GM12878 (cell line): ENCODE data around the gene CD7. TPM values are rescaled to one million over a fixed set of nuclear protein-coding genes. Genes with fewer than 3 reads are reported as not detected.

Experiments
- BCL11A ChIP-seq: IDR thresholded peaks from 2 replicates; pipeline ENCODE4 v1.6.1; 2011; ENCODE audit warnings: low read depth, low read length
- CREM ChIP-seq: IDR thresholded peaks from 2 replicates; pipeline ENCODE4 v1.6.1; 2014; ENCODE audit warnings: antibody characterized with exemption, low read depth
- EED ChIP-seq: sonication (generic); IDR thresholded peaks from 2 replicates; pipeline ENCODE4 v1.6.1; 2016; ENCODE audit warnings: antibody characterized with exemption, low read depth
- ESRRA ChIP-seq: IDR thresholded peaks from 2 replicates; pipeline ENCODE4 v1.6.1; 2012; ENCODE audit warnings: mild to moderate bottlenecking, low read length, improper control_type of control experiment
- EZH2 ChIP-seq: IDR thresholded peaks from 2 replicates; pipeline ENCODE4 v1.6.1; 2012; ENCODE audit warnings: low read depth, mild to moderate bottlenecking, control low read depth, inconsistent platforms, low read length, borderline replicate concordance; ENCODE audit not compliant: control insufficient read depth
- FOXK2 ChIP-seq: fragments of 450-650 bp; IDR thresholded peaks from 2 replicates; pipeline ENCODE4 v1.6.1; 2017; ENCODE audit warnings: mild to moderate bottlenecking, moderate library complexity
- GABPA ChIP-seq: IDR thresholded peaks from 2 replicates; pipeline ENCODE4 v1.6.1; 2014; ENCODE audit warnings: antibody characterized with exemption, low read depth, mild to moderate bottlenecking, inconsistent platforms
- HCFC1 ChIP-seq: fragments of 150-350 bp; IDR thresholded peaks from 2 replicates; pipeline ENCODE4 v1.6.1; 2014; ENCODE audit warnings: low read length
- JUND ChIP-seq: IDR thresholded peaks from 2 replicates; pipeline ENCODE4 v1.6.1; 2012; ENCODE audit warnings: low read depth, mild to moderate bottlenecking, low read length, improper control_type of control experiment, moderate library complexity
- KLF5 ChIP-seq: fragments of 450-650 bp; IDR thresholded peaks from 2 replicates; pipeline ENCODE4 v1.6.1; 2014; ENCODE audit warnings: mild to moderate bottlenecking; ENCODE audit not compliant: partially characterized antibody
- MXI1 ChIP-seq: fragments of 150-350 bp; IDR thresholded peaks from 2 replicates; pipeline ENCODE4 v1.6.1; 2011; ENCODE audit warnings: low read depth, mild to moderate bottlenecking, inconsistent platforms, low read length, improper control_type of control experiment
- NBN ChIP-seq: fragments of 450-650 bp; IDR thresholded peaks from 2 replicates; pipeline ENCODE4 v1.6.1; 2016
- NFXL1 ChIP-seq: fragments of 450-650 bp; IDR thresholded peaks from 2 replicates; pipeline ENCODE4 v1.6.1; 2017; ENCODE audit warnings: antibody characterized with exemption, mild to moderate bottlenecking, borderline replicate concordance
- NFYA ChIP-seq: IDR thresholded peaks from 2 replicates; pipeline ENCODE4 v1.6.1; 2011; ENCODE audit warnings: low read depth, mild to moderate bottlenecking, low read length, improper control_type of control experiment, borderline replicate concordance
- NKRF ChIP-seq: fragments of 450-650 bp; conservative IDR thresholded peaks from 2 replicates; pipeline ENCODE4 v1.6.1; 2017; ENCODE audit warnings: mild to moderate bottlenecking, moderate library complexity
- NR2C1 ChIP-seq: fragments of 450-650 bp; IDR thresholded peaks from 2 replicates; pipeline ENCODE4 v1.6.1; 2017; ENCODE audit warnings: antibody characterized with exemption, mild to moderate bottlenecking, moderate library complexity
- NRF1 ChIP-seq: conservative IDR thresholded peaks from 2 replicates; pipeline ENCODE4 v1.6.1; 2011; ENCODE audit warnings: mild to moderate bottlenecking, low read depth, low read length, improper control_type of control experiment
- RAD51 ChIP-seq: fragments of 450-650 bp; IDR thresholded peaks from 2 replicates; pipeline ENCODE4 v1.6.1; 2016; ENCODE audit warnings: moderate library complexity, mild to moderate bottlenecking, inconsistent platforms
- RCOR1 ChIP-seq: conservative IDR thresholded peaks from 2 replicates; pipeline ENCODE4 v1.6.1; 2012; ENCODE audit warnings: low read depth, low read length, improper control_type of control experiment
- RELA ChIP-seq: fragments of 450-650 bp; IDR thresholded peaks from 2 replicates; pipeline ENCODE4 v1.8.0; 2014; ENCODE audit warnings: borderline replicate concordance; ENCODE audit not compliant: partially characterized antibody
- SMC3 ChIP-seq: IDR thresholded peaks from 2 replicates; pipeline ENCODE4 v1.6.1; 2011; ENCODE audit warnings: low read length, improper control_type of control experiment, borderline replicate concordance
- TBL1XR1 ChIP-seq: IDR thresholded peaks from 2 replicates; pipeline ENCODE4 v1.6.1; 2012; ENCODE audit warnings: low read depth, low read length, improper control_type of control experiment
- WRNIP1 ChIP-seq: IDR thresholded peaks from 2 replicates; pipeline ENCODE4 v1.6.1; 2011; ENCODE audit warnings: low read depth, low read length, improper control_type of control experiment, borderline replicate concordance
- polyA plus RNA-seq, 11 experiments: library from polyadenylated mRNA; depleted of rRNA in 4 of 11; unstranded in 6 of 11; stranded (reverse) in 5 of 11; fragments of >200 nt; fragmentation: Nextera tagmentation in 4 of 11; fragmentation: Illumina TruSeq in 1 of 11; extraction: Ambion mirVana in 4 of 11; extraction: Trizol in 1 of 11; gene quantifications; 1 replicate in 1 of 11; 2 replicates in 10 of 11; pipeline versions ENCODE4 v1.2.1 to v1.2.3, GENCODE V29; 2011 to 2016; ENCODE audit warnings: inconsistent platforms in 2 of 11, missing spikeins in 2 of 11, low read depth in 1 of 11
- total RNA-seq, 4 experiments: library from RNA; depleted of rRNA in 3 of 4; stranded (reverse); fragments of >200 nt in 3 of 4; fragmentation: Illumina TruSeq in 1 of 4; extraction: Trizol in 1 of 4; gene quantifications; 2 replicates each; pipeline versions ENCODE4 v1.2.1 to v1.2.3, GENCODE V29; 2013 to 2021
- TF ChIP-seq, protein P1 (sequence below): IDR thresholded peaks from 2 replicates; pipeline ENCODE4 v1.6.1; 2011; ENCODE audit warnings: borderline replicate concordance, low read depth, mild to moderate bottlenecking, moderate library complexity, low read length; ENCODE audit not compliant: insufficient read depth, poor library complexity, severe bottlenecking
- TF ChIP-seq, protein P2 (sequence below): fragments of 450-650 bp; IDR thresholded peaks from 2 replicates; pipeline ENCODE4 v1.6.1; 2017; ENCODE audit warnings: borderline replicate concordance

The CD7 gene
- total and polyA plus RNA-seq, 10 of the 15 experiments (the other 5 are each of a cell fraction or from before 2014, with no cell fraction given): 0.33 TPM; not detected in 9

GRCh38 chr17:82297280-82297713 is 20.1 kb downstream of the CD7 start (continued):
- TF ChIP-seq NFYA: no peak
- no peak for TF ChIP-seq NRF1
- TF ChIP-seq FOXK2: no peak
- peak; percentile 68 for TF ChIP-seq CREM
- peak; percentile 63; the same call in 1 of the 2 replicates for TF ChIP-seq MXI1
- TF ChIP-seq EZH2: no peak
- TF ChIP-seq GABPA: peak; percentile 43
- TF ChIP-seq NR2C1: no peak
- TF ChIP-seq, protein P1, sequence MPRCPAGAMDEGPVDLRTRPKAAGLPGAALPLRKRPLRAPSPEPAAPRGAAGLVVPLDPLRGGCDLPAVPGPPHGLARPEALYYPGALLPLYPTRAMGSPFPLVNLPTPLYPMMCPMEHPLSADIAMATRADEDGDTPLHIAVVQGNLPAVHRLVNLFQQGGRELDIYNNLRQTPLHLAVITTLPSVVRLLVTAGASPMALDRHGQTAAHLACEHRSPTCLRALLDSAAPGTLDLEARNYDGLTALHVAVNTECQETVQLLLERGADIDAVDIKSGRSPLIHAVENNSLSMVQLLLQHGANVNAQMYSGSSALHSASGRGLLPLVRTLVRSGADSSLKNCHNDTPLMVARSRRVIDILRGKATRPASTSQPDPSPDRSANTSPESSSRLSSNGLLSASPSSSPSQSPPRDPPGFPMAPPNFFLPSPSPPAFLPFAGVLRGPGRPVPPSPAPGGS: no peak
- no peak for TF ChIP-seq TBL1XR1
- peak; percentile 72; the same call in 1 of the 2 replicates for TF ChIP-seq JUND
- TF ChIP-seq RAD51: peak; percentile 83
- peak; percentile 39; the same call in 1 of the 2 replicates for TF ChIP-seq RCOR1
- TF ChIP-seq RELA: peak; percentile 31
- TF ChIP-seq NFXL1: no peak
- TF ChIP-seq EED: peak; percentile 89
- peak; percentile 5; the same call in 1 of the 2 replicates for TF ChIP-seq SMC3
- no peak for TF ChIP-seq NKRF
- 0 out of 2 replicates have a peak, but pooled peaks have one; percentile 22 for TF ChIP-seq ESRRA
- TF ChIP-seq, protein P2, sequence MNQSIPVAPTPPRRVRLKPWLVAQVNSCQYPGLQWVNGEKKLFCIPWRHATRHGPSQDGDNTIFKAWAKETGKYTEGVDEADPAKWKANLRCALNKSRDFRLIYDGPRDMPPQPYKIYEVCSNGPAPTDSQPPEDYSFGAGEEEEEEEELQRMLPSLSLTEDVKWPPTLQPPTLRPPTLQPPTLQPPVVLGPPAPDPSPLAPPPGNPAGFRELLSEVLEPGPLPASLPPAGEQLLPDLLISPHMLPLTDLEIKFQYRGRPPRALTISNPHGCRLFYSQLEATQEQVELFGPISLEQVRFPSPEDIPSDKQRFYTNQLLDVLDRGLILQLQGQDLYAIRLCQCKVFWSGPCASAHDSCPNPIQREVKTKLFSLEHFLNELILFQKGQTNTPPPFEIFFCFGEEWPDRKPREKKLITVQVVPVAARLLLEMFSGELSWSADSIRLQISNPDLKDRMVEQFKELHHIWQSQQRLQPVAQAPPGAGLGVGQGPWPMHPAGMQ: no peak
- peak; percentile 83; the same call in 1 of the 2 replicates for TF ChIP-seq WRNIP1
- TF ChIP-seq BCL11A: peak; percentile 50; the same call in 1 of the 2 replicates
- no peak for TF ChIP-seq HCFC1
- peak; percentile 23 for TF ChIP-seq KLF5
- peak; percentile 41; the same call in 1 of the 2 replicates for TF ChIP-seq NBN
